ENCODE results near the gene IRX1. TPM values are rescaled to one million over a fixed set of nuclear protein-coding genes. Genes with fewer than 3 reads are reported as not detected.

The IRX1 gene
- total RNA-seq, 1 donor from 2014 or later: 2.9 TPM

DNA sequence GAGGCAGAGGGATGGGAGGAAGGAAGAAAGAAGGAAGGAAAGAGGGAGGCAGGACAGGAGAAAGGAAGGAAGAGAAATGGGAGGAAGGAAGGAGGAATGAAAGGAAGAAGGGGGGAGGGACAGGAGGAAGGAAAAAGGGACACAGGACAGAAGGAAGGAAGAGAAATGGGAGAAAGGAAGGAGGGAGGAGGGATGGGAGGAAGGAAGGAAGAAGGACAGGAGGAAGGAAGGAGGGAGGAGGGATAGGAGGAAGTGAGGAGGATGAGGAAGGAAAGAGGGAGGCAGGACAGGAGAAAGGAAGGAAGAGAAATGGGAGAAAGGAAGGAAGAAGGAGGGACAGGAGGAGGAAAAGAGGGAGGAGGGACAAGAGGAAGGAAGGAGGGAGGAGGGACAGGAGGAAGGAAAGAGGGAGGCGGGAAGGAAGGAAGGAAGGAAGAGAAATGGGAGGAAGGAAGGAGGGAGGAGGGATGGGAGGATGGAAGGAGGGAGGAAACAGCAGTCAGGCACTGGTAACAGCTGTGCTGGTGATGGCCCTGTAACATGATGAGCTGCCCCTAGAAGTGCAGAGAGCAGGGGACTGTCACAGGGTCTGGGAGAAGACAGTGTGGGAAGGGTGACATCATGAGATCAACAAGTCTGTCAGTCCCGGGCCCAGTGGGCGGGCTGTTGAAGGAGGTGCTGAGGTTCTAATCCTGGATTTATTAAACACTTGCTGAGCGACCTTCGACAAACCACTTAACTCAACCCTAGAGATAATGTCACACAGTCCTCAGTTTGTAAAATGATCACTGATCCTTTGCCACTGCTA lies 10.7 kb upstream of the IRX1 start:
- TF ChIP-seq CTCF (IDR thresholded peaks at IDR 0.05): no peak
- Mint-ChIP-seq H3K9me3 (ENCODE audit: low read depth) (no peaks in the 10 kb centered on the region), H3K27ac (ENCODE audit: unreplicated experiment) (no peak overlapping the region), H3K27me3 (ENCODE audit: low read depth) (peaks cover 63% of the 10 kb centered on the region), H3K36me3 (ENCODE audit: low read depth) (no peaks in the 10 kb centered on the region), H3K4me1 (ENCODE audit: low read depth) (no peaks in the 10 kb centered on the region), H3K4me3 (ENCODE audit: unreplicated experiment) (no peak overlapping the region)
- DNase-seq (ENCODE audit: low spot score): no peak

GRCh38 chr5:3590161-3590966 lies 5.3 kb upstream of the IRX1 start:
- Mint-ChIP-seq H3K27me3 (ENCODE audit: low read depth) (peaks cover 63% of the 10 kb centered on the region), H3K27ac (ENCODE audit: unreplicated experiment) (no peak overlapping the region)

GRCh38 chr5:3590967-3591900 lies 4.4 kb upstream of the IRX1 start:
- H3K27ac Mint-ChIP-seq (ENCODE audit: unreplicated experiment): no peak overlapping the region

More at GRCh38 chr5:3590161-3590966, 5.3 kb upstream of the IRX1 start:
- Mint-ChIP-seq H3K4me1 (ENCODE audit: low read depth) (peaks cover 11% of the 10 kb centered on the region), H3K4me3 (ENCODE audit: unreplicated experiment) (peak overlapping the region; percentile 10), H3K9me3 (ENCODE audit: low read depth) (no peaks in the 10 kb centered on the region), H3K36me3 (ENCODE audit: low read depth) (no peaks in the 10 kb centered on the region)
- no peak for DNase-seq (ENCODE audit: low spot score)
- no peak for TF ChIP-seq CTCF (IDR thresholded peaks at IDR 0.05)

DNA sequence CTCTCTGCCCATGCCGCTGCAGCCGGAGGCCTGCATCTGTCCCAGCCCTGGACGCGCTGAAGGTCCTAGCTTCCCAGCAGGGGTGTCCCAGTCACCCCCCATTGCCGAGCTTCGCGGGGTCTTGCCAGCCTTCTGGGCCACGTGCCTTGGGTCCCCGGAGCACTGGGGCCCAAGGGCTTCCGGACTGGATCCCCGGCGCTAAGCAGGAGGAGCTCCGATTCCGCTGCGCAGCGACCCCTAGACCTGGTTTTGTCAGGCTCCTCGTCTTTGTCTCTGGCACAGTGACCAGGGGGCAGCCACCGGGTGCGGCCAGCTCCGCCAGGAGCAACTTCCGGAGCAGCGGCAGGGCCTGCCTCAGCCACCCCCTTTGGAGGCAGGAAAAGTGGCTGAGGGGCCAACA lies 3.3 kb upstream of the IRX1 start:
- Mint-ChIP-seq H3K9me3 (ENCODE audit: low read depth) (no peaks in the 10 kb centered on the region), H3K27ac (ENCODE audit: unreplicated experiment) (no peak overlapping the region), H3K27me3 (ENCODE audit: low read depth) (peaks cover 55% of the 10 kb centered on the region)

More at GRCh38 chr5:3590967-3591900, 4.4 kb upstream of the IRX1 start:
- Mint-ChIP-seq H3K4me3 (ENCODE audit: unreplicated experiment) (peak overlapping the region; percentile 10), H3K9me3 (ENCODE audit: low read depth) (no peaks in the 10 kb centered on the region), H3K27me3 (ENCODE audit: low read depth) (peaks cover 60% of the 10 kb centered on the region), H3K4me1 (ENCODE audit: low read depth) (peaks cover 11% of the 10 kb centered on the region), H3K36me3 (ENCODE audit: low read depth) (no peaks in the 10 kb centered on the region)
- peak; percentile 35 for TF ChIP-seq CTCF (IDR thresholded peaks at IDR 0.05)
- no peak for DNase-seq (ENCODE audit: low spot score)

More for the DNA sequence above, 3.3 kb upstream of the IRX1 start:
- TF ChIP-seq CTCF (IDR thresholded peaks at IDR 0.05): no peak
- no peak for DNase-seq (ENCODE audit: low spot score)
- Mint-ChIP-seq H3K4me1 (ENCODE audit: low read depth) (peaks cover 16% of the 10 kb centered on the region), H3K36me3 (ENCODE audit: low read depth) (no peaks in the 10 kb centered on the region), H3K4me3 (ENCODE audit: unreplicated experiment) (no peak overlapping the region)
